H1 (cell line): Measurements from ENCODE around the gene PGAM5. TPM values are rescaled to one million over a fixed set of nuclear protein-coding genes. Genes with fewer than 3 reads are reported as not detected.

Source experiments
- CTCF ChIA-PET: fragments of 300-600 bp; sonication (Branson Sonifier 250); formaldehyde crosslinking; loops from one replicate; lab custom pipeline; 2021; ENCODE audit not compliant: partially characterized antibody; lab: Charles Lee
- POLR2A ChIA-PET: fragments of 300-600 bp; sonication (Branson Sonifier 250); formaldehyde crosslinking; loops from one replicate; lab custom pipeline; 2021; ENCODE audit warnings: inconsistent platforms; ENCODE audit not compliant: partially characterized antibody; lab: Charles Lee
- DNase-seq, 2 experiments: peaks; one replicate each; pipeline versions ENCODE4 v3.0.0 to v3.0.0-alpha.2; 2010 to 2022; ENCODE audit warnings: low spot score in 2 of 2, low read depth in 1 of 2, mixed read lengths in 1 of 2
- FAIRE-seq: peaks from 2 replicates; lab custom pipeline; 2011; peaks lifted over from hg19 to GRCh38; lab: Jason Lieb, UNC
- H2AFZ ChIP-seq: 2 replicates; pipeline ENCODE4 v1.8.1; 2012; ENCODE audit warnings: low read length, inconsistent platforms
- H2AK5ac ChIP-seq: 2 replicates; pipeline ENCODE4 v1.6.1; 2013; ENCODE audit warnings: low read depth, low read length
- H2BK120ac ChIP-seq: replicated peaks from 2 replicates; pipeline ENCODE3; 2013; ENCODE audit warnings: low read depth, low read length, inconsistent platforms
- H2BK12ac ChIP-seq: 2 replicates; pipeline ENCODE4 v1.6.1; 2013; ENCODE audit warnings: low read depth, low read length
- H2BK15ac ChIP-seq: 2 replicates; pipeline ENCODE4 v1.6.1; 2013; ENCODE audit warnings: low read length
- H2BK20ac ChIP-seq: 2 replicates; pipeline ENCODE4 v1.6.1; 2013; ENCODE audit warnings: low read length
- H2BK5ac ChIP-seq: 2 replicates; pipeline ENCODE4 v1.6.1; 2013; ENCODE audit warnings: low read depth, low read length
- H3K14ac ChIP-seq: 2 replicates; pipeline ENCODE4 v1.6.1; 2013; ENCODE audit warnings: inconsistent platforms; ENCODE audit not compliant: insufficient read length
- H3K18ac ChIP-seq: 2 replicates; pipeline ENCODE4 v1.6.1; 2013; ENCODE audit warnings: low read length; ENCODE audit errors: extremely low read depth
- H3K23ac ChIP-seq: 2 replicates; pipeline ENCODE4 v1.6.1; 2013; ENCODE audit warnings: inconsistent platforms; ENCODE audit not compliant: insufficient read length
- H3K23me2 ChIP-seq: 2 replicates; pipeline ENCODE4 v1.6.1; 2013; ENCODE audit warnings: low read depth, low read length
- H3K27ac ChIP-seq: 2 replicates; pipeline ENCODE4 v1.6.1; 2011; ENCODE audit warnings: low read depth, low read length, inconsistent platforms
- H3K27me3 ChIP-seq, 4 experiments: replicated peaks in 1 of 4; 1 replicate in 1 of 4; 2 replicates in 3 of 4; pipeline versions ENCODE4 v1.6.1 to v1.8.1; 2011 to 2013; ENCODE audit warnings: low read length in 3 of 4, mild to moderate bottlenecking in 3 of 4, inconsistent platforms in 2 of 4, mixed read lengths in 2 of 4, moderate library complexity in 1 of 4; ENCODE audit not compliant: control insufficient read depth in 3 of 4, insufficient read depth in 3 of 4; ENCODE audit errors: extremely low read depth in 1 of 4
- H3K36me3 ChIP-seq, 4 experiments: 2 replicates each; pipeline versions ENCODE4 v1.6.1 to v1.8.1; 2011 to 2013; ENCODE audit warnings: mild to moderate bottlenecking in 4 of 4, low read length in 3 of 4, moderate library complexity in 2 of 4, control low read depth in 1 of 4, inconsistent platforms in 1 of 4; ENCODE audit not compliant: insufficient read depth in 4 of 4, control insufficient read depth in 2 of 4
- H3K4ac ChIP-seq: replicated peaks from 2 replicates; pipeline ENCODE3; 2013; ENCODE audit warnings: low read length, low read depth, mixed read lengths, inconsistent platforms; ENCODE audit not compliant: insufficient read length
- H3K4me1 ChIP-seq, 4 experiments: replicated peaks in 1 of 4; 1 replicate in 1 of 4; 2 replicates in 3 of 4; pipeline versions ENCODE4 v1.6.1 to v1.8.1; 2011 to 2013; ENCODE audit warnings: low read length in 3 of 4, inconsistent platforms in 2 of 4, mixed read lengths in 1 of 4; ENCODE audit not compliant: insufficient read depth in 4 of 4, control insufficient read depth in 3 of 4
- H3K4me2 ChIP-seq, 2 experiments: 2 replicates each; pipeline versions ENCODE4 v1.6.1 to v1.8.1; 2011 to 2013; ENCODE audit warnings: low read depth in 2 of 2, low read length in 2 of 2, control low read depth in 1 of 2, inconsistent platforms in 1 of 2, mild to moderate bottlenecking in 1 of 2; ENCODE audit not compliant: insufficient read depth in 1 of 2
- H3K4me3 ChIP-seq, 4 experiments: fragments of 200-600, 300-600 bp in 1 of 4; sonication (generic), shearing (Covaris generic), sonication (Bioruptor Twin) in 1 of 4; 2 replicates each; pipeline versions ENCODE4 v1.5.1 to v1.8.1; 2011 to 2016; ENCODE audit warnings: low read length in 4 of 4, low read depth in 3 of 4, control low read depth in 2 of 4, inconsistent platforms in 2 of 4, mild to moderate bottlenecking in 2 of 4, mixed read lengths in 1 of 4, moderate library complexity in 1 of 4; ENCODE audit not compliant: insufficient read depth in 2 of 4; ENCODE audit errors: extremely low read depth in 1 of 4
- H3K56ac ChIP-seq: replicated peaks from 2 replicates; pipeline ENCODE3; 2013; ENCODE audit warnings: low read depth, mild to moderate bottlenecking, mixed read lengths, low read length, inconsistent platforms; ENCODE audit not compliant: insufficient read length
- H3K79me1 ChIP-seq: 2 replicates; pipeline ENCODE4 v1.6.1; 2013; ENCODE audit warnings: low read depth, low read length, control low read depth
- H3K79me2 ChIP-seq, 2 experiments: 2 replicates each; pipeline versions ENCODE4 v1.6.1 to v1.8.1; 2012 to 2013; ENCODE audit warnings: low read length in 2 of 2, mild to moderate bottlenecking in 2 of 2, inconsistent platforms in 1 of 2; ENCODE audit not compliant: insufficient read depth in 2 of 2, control insufficient read depth in 1 of 2
- H3K9ac ChIP-seq, 4 experiments: replicated peaks in 1 of 4; 1 replicate in 1 of 4; 2 replicates in 3 of 4; pipeline versions ENCODE4 v1.6.1 to v1.8.1; 2011 to 2013; ENCODE audit warnings: low read depth in 3 of 4, low read length in 3 of 4, control low read depth in 2 of 4, mild to moderate bottlenecking in 2 of 4, moderate library complexity in 2 of 4, inconsistent platforms in 1 of 4; ENCODE audit errors: extremely low read depth in 1 of 4
- H3K9me3 ChIP-seq, 2 experiments: 2 replicates each; pipeline versions ENCODE4 v1.6.1 to v1.8.1; 2012 to 2013; ENCODE audit warnings: mild to moderate bottlenecking in 2 of 2, moderate library complexity in 2 of 2, control low read depth in 1 of 2, inconsistent platforms in 1 of 2, low read depth in 1 of 2, low read length in 1 of 2, mixed read lengths in 1 of 2; ENCODE audit not compliant: insufficient read depth in 2 of 2
- H4K20me1 ChIP-seq, 2 experiments: replicated peaks in 1 of 2; 2 replicates each; pipeline versions ENCODE3 to v1.8.1; 2011 to 2013; ENCODE audit warnings: inconsistent platforms in 2 of 2, low read length in 2 of 2, mild to moderate bottlenecking in 1 of 2; ENCODE audit not compliant: insufficient read depth in 2 of 2, control insufficient read depth in 1 of 2
- H4K5ac ChIP-seq: 2 replicates; pipeline ENCODE4 v1.6.1; 2013; ENCODE audit warnings: low read length, low read depth, mixed read lengths, inconsistent platforms; ENCODE audit not compliant: insufficient read length
- H4K8ac ChIP-seq: 2 replicates; pipeline ENCODE4 v1.8.0; 2013; ENCODE audit warnings: mild to moderate bottlenecking, moderate library complexity, low read length, inconsistent platforms; ENCODE audit not compliant: insufficient read depth; ENCODE audit errors: extremely low read depth
- H4K91ac ChIP-seq: replicated peaks from 2 replicates; pipeline ENCODE3; 2013; ENCODE audit warnings: low read length, mixed read lengths, inconsistent platforms; ENCODE audit not compliant: insufficient read length
- CBX5 ChIP-seq: fragments of 300-800, 300-1000 bp; sonication (generic); IDR thresholded peaks from 2 replicates; pipeline ENCODE4 v1.7.1; 2016; ENCODE audit warnings: antibody characterized with exemption, low read length, low read depth
- CHD1 ChIP-seq: IDR thresholded peaks from 2 replicates; pipeline ENCODE4 v1.6.1; 2012; ENCODE audit warnings: low read depth, low read length, improper control_type of control experiment
- CHD2 ChIP-seq: IDR thresholded peaks from 2 replicates; pipeline ENCODE4 v1.6.1; 2012; ENCODE audit warnings: low read length, improper control_type of control experiment
- EZH2 ChIP-seq: fragments of 200-600 bp; sonication (generic); IDR thresholded peaks from 2 replicates; pipeline ENCODE4 v1.7.1; 2012; ENCODE audit warnings: low read depth, mild to moderate bottlenecking, moderate library complexity, low read length, inconsistent platforms; ENCODE audit not compliant: severe bottlenecking
- HDAC6 ChIP-seq: IDR thresholded peaks from one replicate; pipeline ENCODE4 v1.7.1; 2012; ENCODE audit warnings: low read depth, mild to moderate bottlenecking, inconsistent platforms, low read length, moderate library complexity
- SAP30 ChIP-seq: fragments of 300-600 bp; sonication (generic); IDR thresholded peaks from 2 replicates; pipeline ENCODE4 v1.7.1; 2012; ENCODE audit warnings: low read length, moderate library complexity, mild to moderate bottlenecking, inconsistent platforms; ENCODE audit not compliant: insufficient read depth, insufficient replicate concordance
- SIN3A ChIP-seq, 2 experiments: IDR thresholded peaks in 1 of 2; conservative IDR thresholded peaks in 1 of 2; 2 replicates each; pipeline ENCODE4 v1.6.1; 2011 to 2012; ENCODE audit warnings: low read length in 2 of 2, improper control_type of control experiment in 1 of 2, low read depth in 1 of 2, mild to moderate bottlenecking in 1 of 2
- SRF ChIP-seq: IDR thresholded peaks from 2 replicates; pipeline ENCODE4 v1.6.1; 2011; ENCODE audit warnings: mild to moderate bottlenecking, low read depth, low read length, moderate library complexity
- SUZ12 ChIP-seq: fragments of 200-600 bp; sonication (generic); IDR thresholded peaks from 2 replicates; pipeline ENCODE4 v1.6.1; 2012; ENCODE audit warnings: mild to moderate bottlenecking, inconsistent platforms, low read length, moderate library complexity, mixed read lengths
- WGBS, 2 experiments: shearing (Covaris generic) in 1 of 2; methylation state at CpG; one replicate each; pipeline versions ENCODE4 v1.1.6 to v1.1.7; 2013 to 2015; ENCODE audit warnings: low lambda C conversion rate in 2 of 2, mixed read lengths in 2 of 2, inconsistent platforms in 1 of 2, low coverage in 1 of 2, missing lambda C conversion rate in 1 of 2; ENCODE audit not compliant: insufficient replicate concordance in 2 of 2, insufficient coverage in 1 of 2, insufficient read length in 1 of 2; ENCODE audit errors: extremely low coverage in 1 of 2, missing lambda C conversion rate in 1 of 2; 5-methylcytosine and 5-hydroxymethylcytosine counted together
- polyA plus RNA-seq, 7 experiments: library from polyadenylated mRNA; depleted of rRNA in 3 of 7; stranded (reverse) in 5 of 7; unstranded in 2 of 7; fragments of >200 nt in 5 of 7; fragments of 200-250 nt in 2 of 7; gene quantifications; 1 replicate in 5 of 7; 2 replicates in 1 of 7; 4 replicates in 1 of 7; pipeline versions ENCODE4 v1.2.1 to v1.2.3, GENCODE V29; 2011 to 2013; ENCODE audit warnings: missing spikeins in 2 of 7, mixed read lengths in 2 of 7
- total RNA-seq: library from RNA; stranded (reverse); fragmentation: NEBNext Ultra II Directional; extraction: Animal tissue kit (Norgen Biotek cat#: 25700); gene quantifications from 2 replicates; pipeline ENCODE4 v1.2.1, GENCODE V29; 2021
- TF ChIP-seq, protein P1 (sequence below): IDR thresholded peaks from 2 replicates; pipeline ENCODE4 v1.6.1; 2011; ENCODE audit warnings: low read length, improper control_type of control experiment

PGAM5 gene
- total and polyA plus RNA-seq, 2 of the 8 experiments (the other 6 are each of a cell fraction or from before 2014, with no cell fraction given) = 66.4 to 84.0 TPM

DNA sequence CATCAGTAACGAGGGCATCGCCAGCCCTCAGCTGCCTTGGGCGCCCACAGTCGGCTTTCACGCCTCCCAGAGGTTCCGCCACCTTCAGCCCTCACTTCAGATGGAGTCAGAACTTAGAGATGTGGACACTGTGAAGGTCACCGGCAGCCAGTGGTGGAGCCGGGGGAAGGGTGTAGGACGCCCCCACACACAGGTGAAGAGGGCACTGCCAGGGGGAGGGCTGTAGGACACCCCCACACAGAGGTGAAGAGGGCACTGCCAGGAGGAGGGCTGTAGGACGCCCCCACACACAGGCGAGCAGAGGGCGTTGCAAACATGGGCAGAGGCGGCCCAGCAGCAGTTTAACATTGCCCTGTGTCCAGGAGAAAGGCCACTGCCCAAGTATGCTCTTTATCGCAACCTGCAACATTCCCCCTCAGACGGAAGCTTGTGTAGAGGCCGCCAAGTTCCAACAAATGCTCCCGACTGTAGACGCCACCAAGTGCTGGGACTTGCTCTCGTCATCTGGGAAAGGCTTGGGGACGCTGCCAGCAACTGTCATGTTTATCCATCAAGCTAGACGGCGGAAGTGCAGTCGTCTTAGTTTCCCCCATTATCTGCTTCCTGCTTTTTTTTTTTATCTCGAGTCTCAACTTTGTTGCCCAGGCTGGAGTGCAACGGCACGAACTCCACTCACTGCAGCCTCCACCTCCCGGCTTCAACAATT is 55.9 kb downstream of the PGAM5 start:
- POLR2A ChIA-PET = interaction anchor here (0.6 to 1.6 kb wide), 5 partner anchors 8 to 277 kb away, joined by 3 to 4 read pairs (median 3); no protein-coding TSS in a partner anchor
- H3K36me3 ChIP-seq = peaks cover 0 to 3% (median 1%) of the 10 kb centered on the region in 4 experiments; a peak in 1 of 8 replicates
- no peaks in the 10 kb centered on the region for H3K9me3 ChIP-seq
- H3K23ac ChIP-seq = no peak overlapping the region
- H4K20me1 ChIP-seq = peaks cover 0 to 5% of the 10 kb centered on the region in 2 experiments
- H3K4ac ChIP-seq = no peak overlapping the region
- H3K18ac ChIP-seq = no peak overlapping the region
- no peak for DNase-seq
- no peak overlapping the region for H2AK5ac ChIP-seq
- no peaks in the 10 kb centered on the region for H3K27me3 ChIP-seq
- H4K5ac ChIP-seq = no peak overlapping the region
- CTCF ChIA-PET = interaction anchor here (1.2 to 4.0 kb wide), 6 partner anchors 9 to 101 kb away, joined by 3 to 18 read pairs (median 3); no protein-coding TSS in a partner anchor
- no peak overlapping the region for H3K27ac ChIP-seq
- no peak overlapping the region for H2BK15ac ChIP-seq
- no peak overlapping the region for H2BK20ac ChIP-seq
- H3K4me2 ChIP-seq = no peak overlapping the region
- TF ChIP-seq, protein P1, sequence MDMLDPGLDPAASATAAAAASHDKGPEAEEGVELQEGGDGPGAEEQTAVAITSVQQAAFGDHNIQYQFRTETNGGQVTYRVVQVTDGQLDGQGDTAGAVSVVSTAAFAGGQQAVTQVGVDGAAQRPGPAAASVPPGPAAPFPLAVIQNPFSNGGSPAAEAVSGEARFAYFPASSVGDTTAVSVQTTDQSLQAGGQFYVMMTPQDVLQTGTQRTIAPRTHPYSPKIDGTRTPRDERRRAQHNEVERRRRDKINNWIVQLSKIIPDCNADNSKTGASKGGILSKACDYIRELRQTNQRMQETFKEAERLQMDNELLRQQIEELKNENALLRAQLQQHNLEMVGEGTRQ = no peak
- no peak for TF ChIP-seq CHD2
- no peak for TF ChIP-seq CHD1
- TF ChIP-seq HDAC6 = no peak
- TF ChIP-seq SRF = no peak
- TF ChIP-seq SAP30 = no peak
- no peak for TF ChIP-seq SIN3A (conservative IDR thresholded peaks at IDR 0.05 in 1 of 2, IDR thresholded peaks at IDR 0.05 in 1 of 2; ENCODE audit: low read depth in 1 of 2, low read length in 2 of 2)
- no peak for TF ChIP-seq EZH2
- TF ChIP-seq SUZ12 = no peak
- no peak for TF ChIP-seq CBX5
- no peaks in the 10 kb centered on the region for H3K23me2 ChIP-seq
- H4K91ac ChIP-seq = no peak overlapping the region
- H3K9ac ChIP-seq = no peak overlapping the region
- no peak overlapping the region for H2BK120ac ChIP-seq
- no peak overlapping the region for H2BK5ac ChIP-seq
- no peaks in the 10 kb centered on the region for H3K79me1 ChIP-seq
- no peak overlapping the region for H2AFZ ChIP-seq
- no peak overlapping the region for H2BK12ac ChIP-seq
- H3K14ac ChIP-seq = no peak overlapping the region
- WGBS, 2 experiments = 88% methylated on average over 27 of the region's 27 CpGs; no CpG with 5 or more reads in 1 of the 2 experiments
- no peak overlapping the region for H3K56ac ChIP-seq
- no peak overlapping the region for H4K8ac ChIP-seq
- no peaks in the 10 kb centered on the region; a peak in 1 of 7 replicates for H3K4me1 ChIP-seq
- H3K4me3 ChIP-seq = no peak overlapping the region
- FAIRE-seq = no peak
- H3K79me2 ChIP-seq = peaks cover 0 to under 1% of the 10 kb centered on the region in 2 experiments; a peak in 1 of 4 replicates
